Activated T-helper 9 cell treated with anti-CD3 and anti-CD28 coated beads, Interleukin-2, amount 50 U/mL, for 16 hours (primary cell): ENCODE data around the gene CYBA.

ENCODE experiments used
- DNase-seq: peaks from one replicate; pipeline ENCODE4 v3.0.0-alpha.2; 2020; ENCODE audit warnings: low read depth

The CYBA gene

DNA sequence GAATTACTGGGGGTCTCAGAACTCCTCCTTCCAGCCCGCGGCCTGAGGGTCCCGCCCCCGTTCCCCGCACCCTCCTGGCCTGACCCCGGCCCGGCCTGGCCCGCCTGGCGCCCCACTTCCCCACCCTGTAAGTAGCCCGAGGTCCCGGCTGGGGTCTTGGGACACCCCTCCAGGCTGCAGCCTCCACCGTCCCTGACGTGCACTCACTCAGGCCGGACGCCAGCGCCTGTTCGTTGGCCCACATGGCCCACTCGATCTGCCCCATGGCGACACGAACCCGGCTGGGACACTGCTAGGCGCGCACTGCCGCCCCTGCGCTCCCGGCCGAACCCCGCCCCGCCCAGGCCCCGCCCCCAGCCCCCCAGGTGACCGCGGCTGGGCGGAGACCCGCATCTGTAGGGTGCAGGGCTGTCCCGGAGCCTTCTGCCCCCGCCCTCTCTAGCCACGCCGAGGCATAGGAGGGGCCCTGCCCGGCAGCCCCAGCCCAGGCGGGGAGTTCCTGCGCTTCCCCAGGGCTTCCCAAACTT, at the start of gene CYBA:
CYBA (minus strand) TSS at position 305 of the 527 bp plus-strand sequence; CDS start at position 265, 40 bp downstream.
- peak; percentile 58 for DNase-seq

DNA sequence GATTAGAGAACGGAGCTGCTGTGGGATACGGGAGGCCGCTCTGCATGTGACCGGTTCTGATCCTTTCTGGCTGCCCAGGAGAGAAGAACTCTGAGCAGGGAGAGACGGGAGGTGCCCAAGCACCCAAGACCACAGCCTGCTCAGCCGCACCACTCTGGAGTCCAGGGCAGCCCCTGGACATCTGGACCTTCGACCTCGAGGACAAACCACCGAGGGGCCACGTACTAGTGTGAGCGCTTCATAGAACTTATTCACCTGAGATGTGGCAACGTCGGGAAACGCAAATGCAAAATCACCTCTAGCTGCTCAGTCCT, 49.4 kb upstream of the CYBA start:
- DNase-seq, result no peak

DNA sequence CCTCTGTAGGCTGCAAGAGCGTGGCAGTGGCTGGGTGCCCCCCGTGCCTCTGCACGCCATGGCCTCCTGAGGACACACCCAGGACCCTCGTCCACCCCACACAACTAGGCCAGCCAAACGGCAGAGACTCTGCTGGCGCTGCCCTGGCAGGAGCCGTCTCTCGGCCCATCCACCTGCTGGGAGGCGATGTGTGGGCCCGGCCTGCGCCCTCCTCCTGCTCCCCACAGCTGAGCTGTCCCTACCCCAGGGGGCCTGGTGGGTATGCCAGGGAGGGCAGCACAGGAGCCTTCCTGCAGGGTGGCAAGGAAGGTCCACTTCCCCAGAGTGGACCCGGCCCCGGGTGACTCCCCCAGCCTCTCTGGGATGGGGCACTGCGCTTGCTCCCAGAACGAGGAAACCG, 48.3 kb upstream of the CYBA start:
- no peak for DNase-seq

DNA sequence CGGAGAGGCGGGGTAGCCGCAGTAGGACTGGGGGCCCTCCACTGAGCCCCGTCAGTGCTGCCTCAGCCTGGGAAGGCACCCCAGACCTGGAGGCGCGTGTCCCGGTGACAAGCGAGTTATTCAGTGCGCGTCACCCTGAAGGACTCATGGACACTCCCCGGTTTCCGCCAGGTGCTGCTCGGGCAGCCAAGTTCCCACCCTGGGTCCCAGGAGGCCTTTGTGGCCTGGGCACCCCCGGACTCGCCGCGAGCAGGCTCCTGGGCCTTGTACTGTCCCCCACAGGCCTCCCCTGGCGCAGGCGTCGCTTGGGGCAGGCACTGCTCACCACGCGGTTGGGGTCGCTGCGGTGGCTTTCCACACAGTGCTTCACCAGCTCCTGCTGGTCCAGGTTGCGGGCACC, 47.8 kb upstream of the CYBA start:
- no peak for DNase-seq

DNA sequence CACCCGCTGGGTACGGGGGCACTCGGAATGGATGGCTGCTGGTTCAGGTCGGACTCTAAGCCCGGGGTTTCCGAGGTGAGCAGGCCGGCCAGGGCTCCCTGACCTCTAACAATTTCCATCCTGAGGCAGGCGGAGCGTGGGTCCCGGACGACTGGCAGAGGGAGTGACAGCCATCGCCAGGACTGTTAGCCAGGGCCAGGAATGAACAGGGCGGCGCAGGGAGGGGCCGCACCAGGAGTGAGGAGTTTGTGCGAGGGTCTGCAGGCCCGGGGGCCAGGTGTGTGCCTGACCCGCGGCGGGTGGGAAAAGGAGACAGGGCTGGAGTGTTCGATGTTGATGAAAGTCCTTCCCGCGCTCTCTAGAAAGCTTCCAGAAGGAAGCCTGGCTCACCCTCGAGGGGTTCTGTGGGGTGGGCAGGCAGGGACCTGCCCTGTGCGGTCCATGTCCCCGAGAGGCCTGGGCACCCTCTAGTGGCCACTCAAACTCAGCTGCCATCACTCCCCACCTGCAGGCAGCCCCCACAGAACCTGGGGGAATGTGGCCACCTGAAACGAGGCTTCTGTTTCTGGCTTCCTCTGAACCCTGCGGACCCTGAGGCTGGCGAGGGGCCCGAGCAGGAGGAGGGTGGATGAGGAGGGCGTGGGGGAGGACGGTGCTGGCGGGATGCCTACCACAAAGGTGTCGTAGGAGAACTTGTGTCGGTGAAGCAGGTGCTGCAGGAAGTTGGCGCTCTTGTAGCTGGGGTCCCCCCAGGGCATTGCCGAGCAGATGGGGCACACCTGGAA, 47.2 kb upstream of the CYBA start:
- DNase-seq, result no peak

DNA sequence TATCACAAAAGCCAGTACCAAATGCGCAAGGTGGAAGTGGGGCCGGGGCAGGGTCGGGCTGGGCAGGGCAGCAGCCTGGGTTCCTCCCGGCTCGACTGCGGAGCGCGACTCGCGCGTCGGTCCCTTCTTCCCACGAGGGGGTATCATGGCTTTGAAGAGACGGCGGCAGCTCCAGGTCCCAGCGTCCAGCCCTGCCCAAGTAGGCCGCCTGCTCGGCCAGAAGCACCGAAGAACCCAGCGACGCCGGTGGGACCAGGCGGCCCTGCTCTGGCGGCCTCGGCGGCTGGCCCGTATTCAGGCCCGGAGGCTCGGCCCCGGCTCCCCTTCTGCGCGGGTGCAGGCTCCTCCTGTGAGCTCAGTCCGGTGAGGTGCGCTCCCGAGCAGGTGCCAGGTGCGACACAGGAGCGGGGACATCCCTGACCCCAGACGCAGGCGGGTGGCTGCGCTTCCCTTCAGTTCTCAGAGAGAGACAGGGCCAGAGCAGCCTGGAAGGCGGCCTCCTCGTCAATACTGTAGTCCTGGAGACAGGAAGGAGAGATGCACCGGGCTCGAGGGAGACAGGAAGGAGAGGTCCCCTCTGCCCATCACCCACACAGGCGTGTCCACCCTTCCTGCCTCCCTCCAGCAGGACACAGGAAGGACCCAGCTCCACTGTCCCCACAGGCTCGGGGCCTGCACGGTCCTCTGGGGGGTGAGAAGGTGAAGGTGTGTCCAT, 46.4 kb upstream of the CYBA start:
- DNase-seq, result no peak

DNA sequence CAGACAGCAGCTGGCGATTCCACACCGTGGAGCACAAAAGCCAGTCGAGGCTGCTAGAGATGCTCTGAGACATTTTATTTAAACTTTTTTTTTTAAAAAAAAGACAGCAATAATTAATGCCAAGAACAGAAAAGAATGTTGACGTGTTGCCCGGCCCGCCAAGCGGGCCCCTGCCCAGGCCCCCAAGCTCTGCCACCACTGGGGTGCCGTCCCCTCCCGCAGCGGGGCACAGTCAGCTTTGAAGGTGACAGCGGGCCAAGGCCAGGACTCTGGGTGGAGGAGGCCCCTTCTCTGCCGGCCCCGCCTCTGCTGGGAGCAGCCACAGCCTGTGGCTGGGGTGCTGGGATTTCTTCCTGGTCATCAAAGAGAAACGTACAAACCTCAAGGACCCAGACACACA, 45.6 kb upstream of the CYBA start:
- DNase-seq, result no peak

DNA sequence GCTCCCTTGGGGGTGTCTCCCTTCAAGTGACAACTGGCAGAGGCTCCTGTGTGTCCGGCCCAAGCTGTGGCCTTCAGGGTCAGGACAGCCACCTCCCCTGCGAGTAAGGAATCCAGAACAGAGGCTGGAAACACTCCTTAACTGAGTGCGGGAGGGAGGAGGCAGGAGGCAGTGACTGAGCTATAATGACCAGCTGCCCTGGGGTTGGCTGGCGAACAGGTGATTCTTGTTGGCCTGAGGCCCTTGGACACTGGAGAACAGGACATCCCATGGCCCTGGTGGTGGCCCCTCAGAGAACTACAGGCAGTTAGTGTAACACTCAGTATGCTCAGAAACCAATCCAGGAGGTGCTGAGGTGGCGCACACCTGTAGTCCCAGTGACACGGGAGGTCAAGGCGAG, 44.9 kb upstream of the CYBA start:
- no peak for DNase-seq

DNA sequence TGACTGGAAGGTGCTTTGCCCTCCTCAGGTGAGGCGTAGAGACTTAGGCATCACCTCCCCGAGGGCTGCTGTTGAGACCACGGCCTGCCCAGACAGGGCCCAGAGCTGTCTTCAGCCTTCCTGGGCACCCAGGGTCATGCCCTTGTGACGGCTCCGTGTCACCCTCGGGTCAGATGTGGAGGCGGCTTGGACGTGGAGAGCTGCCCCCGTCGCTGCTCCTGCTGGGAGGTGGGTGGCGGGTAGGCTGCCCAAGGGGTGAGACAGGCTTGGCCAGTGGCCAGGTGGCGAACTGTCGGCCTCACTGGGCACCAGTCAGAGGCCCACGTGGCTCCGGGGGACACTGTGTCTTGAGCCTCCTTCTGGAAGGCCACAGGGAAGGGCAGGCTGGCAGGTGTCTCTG, 44.4 kb upstream of the CYBA start:
- DNase-seq, result no peak

DNA sequence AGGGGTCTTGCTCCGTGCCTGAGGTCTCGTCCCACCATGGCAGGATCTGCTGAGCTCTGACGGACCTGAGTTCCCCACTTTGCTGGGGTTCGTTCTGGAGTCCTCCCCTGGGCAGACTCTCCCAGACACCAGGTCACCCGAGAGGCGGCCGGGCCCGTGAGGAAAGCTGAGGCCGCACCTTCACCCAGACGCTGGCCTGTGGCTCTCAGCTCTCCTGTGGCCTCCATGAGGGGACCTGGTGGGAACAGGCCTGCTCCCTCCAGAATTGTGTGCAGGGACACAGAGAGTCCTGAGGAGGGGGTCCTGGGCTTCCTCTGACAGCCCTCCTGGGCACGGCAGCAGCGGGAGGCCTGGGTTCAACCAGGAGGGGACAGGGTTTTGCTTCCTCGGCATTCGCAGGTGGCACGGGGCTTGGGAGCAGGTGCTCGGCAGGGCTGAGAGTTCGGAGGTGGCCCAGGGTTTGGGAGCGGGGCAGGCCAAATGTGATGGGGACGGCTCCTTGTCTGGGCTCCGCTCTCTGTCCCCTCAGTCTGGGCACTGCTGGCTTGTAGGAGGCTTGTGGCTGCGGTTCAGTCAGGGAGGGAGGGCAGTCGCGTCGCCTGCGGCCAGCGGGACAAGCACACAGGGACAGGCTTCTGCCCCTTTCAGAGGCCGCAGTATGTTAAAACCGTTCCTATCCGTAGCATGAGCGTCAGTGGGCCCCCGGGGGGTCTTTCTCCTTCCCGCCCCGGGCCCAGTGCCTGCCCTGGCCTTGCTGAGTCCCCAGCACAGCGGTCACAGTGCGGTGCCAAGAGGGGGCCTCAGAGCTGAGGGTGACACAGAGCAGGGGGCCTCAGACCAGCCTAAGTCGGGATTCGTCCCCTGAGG, 43.6 kb upstream of the CYBA start:
- DNase-seq, result no peak

DNA sequence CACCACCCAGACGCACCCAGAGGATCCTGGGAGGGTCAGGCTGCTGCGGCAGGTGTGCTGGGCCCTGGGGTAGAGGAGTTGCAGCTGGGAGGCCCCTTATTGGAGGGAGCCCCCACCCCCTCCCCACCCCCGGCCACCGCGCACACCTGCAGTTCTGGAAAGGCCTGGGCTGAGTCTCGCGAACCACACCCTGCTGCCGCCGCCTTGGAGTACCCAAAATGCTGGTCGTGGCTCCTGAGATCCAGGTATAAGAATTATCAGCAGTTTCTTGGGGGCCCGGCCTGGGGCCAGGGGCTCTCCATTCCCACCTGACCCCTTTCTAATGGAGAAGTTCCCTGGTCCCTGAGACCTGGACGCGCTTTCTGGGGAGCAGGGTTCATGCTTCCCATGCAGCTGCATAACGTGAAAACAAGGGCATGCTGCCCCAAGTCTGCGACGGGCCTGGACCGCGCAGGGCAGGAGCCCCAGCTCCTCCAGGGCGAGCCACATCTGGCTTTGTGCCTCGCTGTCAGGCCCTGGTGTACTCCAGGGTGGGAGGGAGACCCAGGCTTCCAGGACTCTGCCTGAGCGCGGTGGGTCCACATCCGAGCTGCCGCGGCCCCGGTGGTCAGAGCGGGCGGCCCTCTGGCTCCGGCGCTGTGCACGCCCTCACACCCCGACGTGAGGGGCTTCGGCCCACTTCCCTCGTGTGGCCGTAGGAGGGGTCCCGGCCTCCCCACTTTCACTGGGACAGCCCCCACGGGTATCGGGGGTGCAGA, 42.7 kb upstream of the CYBA start:
- no peak for DNase-seq

DNA sequence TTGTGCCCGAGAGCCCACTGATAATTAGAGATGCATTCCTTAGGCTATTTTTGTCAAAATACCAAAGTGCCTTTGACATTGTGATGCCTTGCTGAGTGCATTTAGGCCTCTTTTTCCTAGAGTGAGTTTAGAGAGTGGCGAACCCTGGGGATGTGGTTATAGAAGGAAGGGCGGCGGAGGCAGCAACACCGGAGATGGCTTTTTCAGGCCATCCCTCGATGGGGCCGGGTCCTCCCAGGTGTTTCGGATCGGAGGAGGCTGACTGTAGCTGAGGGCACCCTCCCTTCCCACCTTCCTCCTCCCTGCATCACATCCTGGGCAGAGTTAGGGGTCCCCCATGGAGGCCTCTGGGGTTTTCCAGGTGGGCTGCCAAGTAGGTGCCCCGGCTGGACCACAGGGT, 42.0 kb upstream of the CYBA start:
- DNase-seq, result no peak

DNA sequence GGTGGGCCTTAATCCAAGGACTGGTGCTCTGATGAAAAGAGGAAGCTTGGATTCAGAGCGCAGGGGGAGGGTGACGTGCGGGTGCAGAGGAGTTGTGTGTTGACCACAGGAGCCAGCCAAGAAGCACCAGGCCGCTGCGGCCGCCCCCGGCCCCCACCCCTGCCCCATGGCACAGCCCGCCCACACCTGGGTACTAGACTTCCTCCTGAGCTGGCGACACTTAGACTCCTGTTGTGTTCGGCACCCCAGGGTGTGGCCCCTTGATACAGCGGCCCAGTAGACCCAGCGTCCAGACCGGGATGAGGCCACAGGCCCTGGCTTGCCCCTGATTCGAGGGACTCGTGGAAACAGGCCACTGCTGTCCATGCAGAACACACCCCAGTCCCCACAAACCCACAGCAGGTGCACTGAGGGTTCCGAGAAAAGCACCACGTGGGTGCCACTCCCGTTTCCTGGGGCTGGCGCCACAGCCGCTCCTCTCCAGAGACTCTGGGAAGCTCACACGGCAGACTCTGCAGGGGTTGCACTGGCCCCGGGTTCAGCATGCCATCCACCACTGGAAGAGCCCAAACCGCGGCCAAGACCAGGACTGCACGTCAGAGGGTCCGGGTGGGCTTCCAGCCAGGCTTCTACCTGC, 41.2 kb upstream of the CYBA start:
- DNase-seq, result no peak

DNA sequence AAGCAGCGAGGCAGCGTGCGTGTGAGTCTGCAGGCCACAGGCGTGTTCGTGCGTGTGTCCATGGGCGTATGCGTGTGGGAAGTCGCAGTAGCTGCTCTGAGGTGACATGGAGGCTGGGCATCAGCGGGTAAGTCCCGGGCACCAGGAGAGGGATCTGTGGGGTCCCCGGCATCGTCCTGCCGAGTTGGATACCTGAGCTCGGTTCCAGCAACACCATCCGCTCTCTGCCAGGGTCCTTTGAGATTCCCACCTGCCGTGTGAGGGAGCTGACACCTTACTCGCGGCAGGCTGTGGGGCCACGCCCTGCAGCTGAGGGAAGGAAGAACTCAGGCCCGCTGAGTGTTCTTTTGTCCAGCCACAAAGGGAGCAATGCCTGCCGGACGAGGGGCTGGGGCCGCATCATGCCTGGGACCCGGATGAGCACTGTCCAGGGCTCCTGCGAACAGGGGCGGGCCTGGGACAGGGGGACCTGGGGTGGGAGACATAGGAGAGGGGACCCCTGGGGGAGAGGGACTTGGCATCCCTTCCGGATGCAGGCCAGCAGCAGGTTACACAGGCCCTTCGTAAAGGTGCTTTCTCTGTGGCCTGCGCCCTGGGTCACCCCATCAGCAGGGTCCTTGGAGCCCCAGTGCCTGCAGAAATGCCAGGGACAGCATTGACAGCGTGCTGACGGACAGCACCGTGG, 40.4 kb upstream of the CYBA start:
- no peak for DNase-seq

DNA sequence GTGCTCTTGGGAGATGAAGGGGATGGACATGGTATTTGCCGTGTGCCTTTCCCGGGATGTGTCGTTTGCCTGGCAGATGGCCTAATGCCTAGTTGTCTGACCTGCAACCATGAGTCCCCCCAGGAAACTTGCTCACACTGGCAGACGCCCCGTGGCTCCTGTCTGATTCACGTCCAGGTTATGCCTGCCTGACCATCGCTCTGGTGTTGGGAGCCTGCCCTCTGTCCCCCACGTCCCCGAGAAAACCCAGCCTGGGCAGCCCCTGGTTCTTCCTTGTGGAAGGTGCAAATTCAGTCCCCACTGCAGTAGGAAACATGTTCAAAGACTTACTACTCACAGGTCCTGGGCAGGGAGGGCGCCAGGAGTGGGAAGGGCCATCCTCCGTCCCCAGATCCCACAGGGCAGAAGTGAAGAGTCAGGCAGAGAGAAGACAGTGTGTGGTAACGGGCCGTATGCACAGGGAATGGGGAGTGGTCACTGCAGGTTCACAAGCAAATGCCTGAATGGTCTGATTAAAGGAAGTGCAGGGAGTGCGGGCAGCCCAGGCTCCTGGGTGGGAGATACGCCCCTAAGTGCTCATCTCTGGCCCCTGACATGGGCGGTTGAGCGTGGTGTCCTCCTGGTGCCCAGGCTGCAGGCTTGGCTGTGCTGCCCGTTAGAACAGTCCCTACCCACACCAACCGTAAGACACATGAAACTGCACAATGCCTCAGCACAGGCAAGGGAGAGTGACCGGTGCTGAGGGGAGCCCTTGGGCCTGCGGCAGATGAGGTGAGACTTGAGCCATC, 39.7 kb upstream of the CYBA start:
- DNase-seq, result no peak

DNA sequence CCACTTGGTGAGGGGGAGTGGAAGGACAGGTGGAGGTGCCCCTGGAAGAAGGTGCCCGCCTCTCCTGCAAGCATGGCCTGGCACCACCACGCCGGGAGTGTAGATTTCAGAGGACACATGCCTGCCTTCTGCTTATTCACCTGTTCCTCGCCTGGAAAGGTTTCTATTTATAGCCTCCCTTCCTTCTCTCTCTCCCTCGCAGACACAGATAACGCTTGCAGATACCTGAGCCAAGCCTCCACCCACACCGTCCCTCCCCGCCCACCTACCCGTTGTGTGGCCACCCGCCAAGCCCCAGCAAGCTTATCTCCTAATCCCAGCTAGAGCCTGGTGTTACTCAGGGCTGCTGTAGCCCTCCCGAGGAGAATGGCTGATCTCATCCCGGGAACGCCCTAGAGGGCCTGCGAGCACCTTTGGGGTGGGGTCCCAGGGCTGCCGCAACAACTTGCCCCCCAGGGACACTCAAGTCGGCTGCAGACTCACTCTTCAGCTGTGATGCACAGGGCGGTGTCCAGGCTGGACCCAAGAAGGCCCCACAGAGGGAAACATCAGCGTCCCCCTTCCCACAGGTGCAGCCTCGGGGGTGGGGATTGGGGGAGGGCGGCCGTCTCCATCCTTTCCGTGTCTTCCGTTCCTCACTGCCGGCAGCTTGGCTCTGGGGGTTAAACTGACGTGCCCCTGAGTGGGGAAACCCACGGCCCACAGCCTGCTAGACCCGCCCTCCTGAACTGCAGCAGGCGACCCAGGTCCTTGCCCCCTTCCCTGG, 37.3 kb upstream of the CYBA start:
- DNase-seq, result no peak

DNA sequence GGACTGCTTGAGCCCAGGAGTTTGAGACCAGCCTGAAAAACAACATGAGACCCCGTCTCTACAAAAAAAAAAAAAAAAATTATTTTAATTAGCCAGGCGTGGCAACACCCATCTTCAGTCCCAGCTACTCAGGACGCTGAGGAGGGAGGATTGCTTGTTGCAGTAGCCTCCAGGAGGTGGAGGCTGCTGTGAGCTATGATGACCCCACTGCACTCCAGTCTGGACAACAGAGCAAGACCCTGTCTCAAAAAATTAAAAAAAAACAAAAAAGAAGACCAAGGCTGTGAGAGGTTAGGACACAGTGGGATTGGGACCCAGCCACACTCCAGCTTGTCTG, 36.8 kb upstream of the CYBA start:
- DNase-seq, result no peak

DNA sequence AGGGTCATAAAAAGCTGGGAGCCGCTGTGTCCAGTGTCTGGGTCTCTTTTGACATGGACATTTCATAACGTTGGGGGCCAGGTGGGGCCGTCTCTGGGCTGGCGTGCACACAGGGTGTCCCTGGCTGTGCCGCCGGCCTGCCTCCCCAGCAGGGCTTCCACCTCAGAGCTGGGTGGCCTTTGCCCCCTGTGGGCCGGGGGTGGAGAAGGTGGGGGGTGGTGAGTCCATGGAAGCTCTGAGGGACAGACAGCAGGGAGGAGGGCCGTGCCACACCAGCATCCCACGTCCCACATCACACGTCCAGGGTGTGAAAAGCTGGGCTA, 36.4 kb upstream of the CYBA start:
- no peak for DNase-seq

DNA sequence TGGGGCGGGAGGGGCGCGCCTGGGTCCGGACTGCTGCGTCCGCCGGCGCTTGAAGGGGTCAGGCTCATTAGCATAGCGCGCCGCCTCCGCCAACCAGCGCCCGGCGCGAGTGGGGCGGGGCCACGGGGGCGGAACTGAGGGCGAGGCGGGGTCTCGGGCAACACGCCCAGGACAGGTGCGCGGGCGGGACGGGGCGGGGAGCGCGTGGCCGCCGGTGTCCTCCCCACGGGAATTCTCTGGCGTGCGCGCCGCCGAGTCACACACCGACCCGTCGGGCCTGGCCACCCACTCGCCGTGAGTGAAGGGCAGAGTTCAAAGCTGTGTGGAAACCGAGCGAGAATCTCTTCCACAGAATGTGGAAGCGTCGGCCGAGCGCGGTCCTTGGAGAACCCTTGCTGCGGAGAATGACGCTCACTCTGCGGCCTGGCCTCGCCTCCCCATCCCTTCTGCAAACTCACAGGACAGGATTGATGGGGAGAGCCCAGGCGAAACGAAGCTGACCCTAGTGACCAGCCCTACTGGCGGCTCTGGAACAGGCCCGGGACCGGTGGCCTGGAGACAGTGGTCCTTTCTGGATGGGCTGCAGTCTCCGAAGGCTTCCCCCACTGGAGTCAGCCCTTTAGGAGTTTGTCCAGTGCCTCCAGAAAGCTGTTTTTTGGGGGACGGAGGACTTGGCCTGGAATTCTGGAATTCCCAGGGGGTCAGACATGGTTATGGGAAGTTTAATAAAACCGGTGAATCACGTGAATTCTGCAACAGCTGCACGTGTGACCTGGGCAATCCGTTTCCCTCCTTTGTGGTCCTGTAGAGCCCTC, 35.8 kb upstream of the CYBA start, which contains the start of gene SNAI3:
SNAI3 (minus strand) TSS at position 69 of the 815 bp plus-strand sequence. CDS start 101 bp downstream, outside the sequence.
- peak; percentile 84 for DNase-seq
